ENCODE measurements around the gene GPR63.

GPR63 gene

DNA sequence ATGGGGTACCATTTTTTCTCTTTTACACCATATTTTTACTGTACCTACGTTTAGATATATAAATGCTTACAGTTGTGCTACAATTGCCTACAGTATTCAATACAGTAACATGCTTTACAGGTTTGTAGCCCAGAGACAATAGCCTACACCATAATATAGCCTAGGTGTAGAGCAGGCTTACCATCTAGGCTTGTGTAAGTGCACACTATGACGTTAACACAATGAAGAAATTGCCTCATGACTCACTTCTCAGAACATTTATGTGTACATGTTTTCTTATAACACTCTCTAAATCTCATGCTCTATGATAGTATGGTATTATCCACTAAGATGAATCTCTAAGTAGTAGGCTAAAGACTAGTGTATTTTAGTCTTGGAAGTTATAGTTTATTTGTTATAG lies 13.5 kb downstream of the GPR63 start:
- no peak overlapping the region for H3K4me3 ChIP-seq (ENCODE audit: low read depth, low read length)

DNA sequence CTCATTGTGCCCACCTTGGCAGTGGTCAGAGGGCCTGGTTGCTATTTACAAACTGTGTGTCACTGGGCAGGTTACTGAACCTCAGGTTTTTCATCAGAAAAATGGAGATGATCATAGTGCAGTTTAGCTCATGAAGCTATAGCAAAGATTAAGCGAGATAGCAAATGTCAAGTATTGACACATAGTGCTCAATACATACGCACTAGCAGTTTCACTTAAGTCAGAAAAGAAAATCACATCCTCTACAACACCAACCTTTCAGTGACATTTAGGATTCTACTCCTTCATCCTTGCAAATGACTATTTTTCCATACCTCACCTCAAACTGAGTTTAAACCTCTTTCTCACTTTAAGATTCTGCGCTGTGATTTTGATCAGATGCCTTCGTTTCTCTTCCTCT lies 16.2 kb downstream of the GPR63 start:
- no peak overlapping the region for H3K4me3 ChIP-seq (ENCODE audit: low read depth, low read length)

DNA sequence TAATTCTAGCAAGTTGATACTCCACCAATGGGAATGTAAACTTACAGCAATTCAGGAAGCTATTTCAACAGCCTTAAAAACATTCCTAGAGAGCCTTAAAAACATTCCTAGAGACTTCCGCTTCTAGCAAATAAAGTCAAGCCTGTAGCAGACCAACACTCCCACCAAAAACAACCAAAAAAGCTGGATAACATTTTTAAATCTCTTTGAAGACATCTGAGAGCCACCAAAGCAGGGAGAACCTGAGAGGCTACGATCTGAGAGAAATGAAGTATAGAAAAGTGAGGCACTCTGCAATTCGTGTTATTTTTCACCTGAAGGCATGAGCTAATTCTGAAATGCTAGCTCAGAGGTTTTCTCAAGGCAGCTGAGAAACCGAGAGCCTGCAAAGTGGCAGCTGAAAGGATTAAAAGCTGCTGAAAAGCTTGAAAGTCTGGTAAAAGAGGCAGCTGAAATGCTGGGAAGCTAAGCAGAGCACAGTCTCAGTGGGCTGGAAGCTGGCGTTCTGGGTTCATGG lies 20.9 kb downstream of the GPR63 start:
- H3K4me3 ChIP-seq (ENCODE audit: low read depth, low read length), result no peak overlapping the region

DNA sequence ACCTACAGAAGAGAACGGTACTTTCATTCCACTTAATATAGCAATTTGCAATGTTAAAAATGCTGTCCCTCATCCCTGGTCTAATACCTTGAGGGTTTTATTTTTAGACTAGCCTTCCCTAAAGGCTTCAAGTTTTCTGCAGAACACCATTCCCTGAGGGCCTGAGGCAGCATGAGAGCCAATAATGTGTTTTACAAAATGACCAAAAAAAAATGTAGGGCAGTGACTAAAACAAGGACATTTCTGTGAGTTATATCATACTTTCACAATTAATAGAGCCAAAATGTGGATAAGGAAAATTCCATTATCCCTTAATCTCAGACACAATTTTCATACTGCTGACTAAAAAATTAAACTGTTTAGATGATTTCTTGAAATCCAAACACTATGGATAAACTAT lies 22.7 kb downstream of the GPR63 start:
- no peak overlapping the region for H3K4me3 ChIP-seq (ENCODE audit: low read depth, low read length)

DNA sequence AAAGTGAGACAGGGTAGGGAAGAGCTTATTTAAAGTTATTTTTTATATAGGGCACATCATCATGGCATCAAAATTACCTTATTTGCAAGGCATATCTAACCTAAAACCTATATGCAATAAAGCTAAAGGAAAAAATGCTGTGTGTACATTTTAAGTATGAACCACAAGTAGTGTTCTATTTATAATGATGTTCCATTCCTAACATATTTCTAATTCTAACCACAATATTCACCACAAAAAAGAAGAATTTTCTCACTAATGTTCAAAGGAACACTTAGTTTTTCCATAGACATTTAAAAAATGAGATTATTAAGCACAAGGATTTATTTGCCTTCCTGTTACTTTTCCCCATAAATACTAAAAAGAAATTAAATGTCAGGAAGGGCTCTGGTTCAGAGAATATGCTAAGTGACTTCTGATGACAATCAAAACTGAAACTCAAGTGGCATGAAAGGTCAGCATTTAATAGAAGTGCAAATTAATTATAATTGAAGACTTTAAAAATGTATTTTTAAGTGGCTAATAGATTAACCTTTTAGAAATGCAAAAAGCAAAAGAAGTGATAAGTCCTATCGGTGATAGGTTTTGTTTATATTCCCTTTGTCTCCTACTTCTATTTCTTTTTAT lies 25.1 kb downstream of the GPR63 start:
- H3K4me3 ChIP-seq (ENCODE audit: low read depth, low read length), result no peak overlapping the region

DNA sequence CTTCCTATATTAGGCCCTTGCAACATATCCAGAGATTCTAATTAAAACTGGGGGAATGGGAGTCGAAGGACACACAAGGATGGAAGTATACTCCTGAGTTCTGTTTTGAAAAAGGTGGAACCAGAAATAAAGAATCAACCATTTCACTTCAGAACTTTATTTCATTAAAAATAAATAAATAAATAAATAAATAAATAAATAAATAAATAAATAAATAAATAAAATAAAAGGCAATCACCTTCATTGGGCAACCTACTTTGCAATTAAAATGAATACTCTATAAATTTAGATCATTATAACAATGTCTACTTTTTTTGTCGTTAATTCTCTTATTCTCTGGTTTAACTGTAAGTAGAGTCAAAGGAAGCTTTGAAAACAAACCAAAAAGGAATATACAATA lies 25.6 kb downstream of the GPR63 start:
- no peak overlapping the region for H3K4me3 ChIP-seq (ENCODE audit: low read depth, low read length)

DNA sequence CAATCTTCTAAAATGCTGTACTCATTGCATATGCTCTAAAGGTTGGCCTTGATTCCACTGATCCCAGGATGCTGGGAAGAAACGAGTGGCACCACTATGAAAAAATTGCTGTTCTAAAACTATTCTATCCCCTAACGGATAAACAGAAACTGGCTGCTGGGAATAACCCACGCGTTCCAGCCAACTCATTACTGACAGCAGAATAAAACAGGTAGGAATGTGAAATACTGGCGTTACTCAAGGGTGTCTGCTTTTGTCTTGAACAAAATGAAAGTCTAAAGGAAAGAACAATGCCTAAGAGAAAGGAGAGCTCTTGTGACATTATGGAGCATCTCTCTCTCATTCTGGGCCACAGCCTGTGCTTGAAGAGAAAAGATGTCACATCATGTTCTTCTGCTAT lies 26.1 kb downstream of the GPR63 start:
- no peak overlapping the region for H3K4me3 ChIP-seq (ENCODE audit: low read depth, low read length)

DNA sequence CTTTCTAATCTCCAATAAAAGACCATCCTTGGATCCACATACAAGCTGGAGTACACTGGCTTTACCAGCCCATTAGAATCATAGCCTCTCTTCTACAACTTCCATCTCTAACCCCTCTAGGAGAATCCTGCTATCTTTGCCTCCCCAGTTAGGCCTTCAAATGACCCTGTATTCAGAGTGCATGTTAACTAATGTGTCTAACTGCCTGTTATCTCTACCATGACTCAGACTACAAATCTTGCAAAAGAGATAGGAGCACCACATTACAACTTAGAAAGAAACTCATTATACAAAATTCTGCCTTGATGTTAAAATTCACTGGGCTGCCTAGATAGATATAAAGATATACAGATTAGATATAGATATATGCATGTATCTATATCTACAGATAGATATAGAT lies 28.2 kb downstream of the GPR63 start:
- H3K4me3 ChIP-seq (ENCODE audit: low read depth, low read length), result no peak overlapping the region

DNA sequence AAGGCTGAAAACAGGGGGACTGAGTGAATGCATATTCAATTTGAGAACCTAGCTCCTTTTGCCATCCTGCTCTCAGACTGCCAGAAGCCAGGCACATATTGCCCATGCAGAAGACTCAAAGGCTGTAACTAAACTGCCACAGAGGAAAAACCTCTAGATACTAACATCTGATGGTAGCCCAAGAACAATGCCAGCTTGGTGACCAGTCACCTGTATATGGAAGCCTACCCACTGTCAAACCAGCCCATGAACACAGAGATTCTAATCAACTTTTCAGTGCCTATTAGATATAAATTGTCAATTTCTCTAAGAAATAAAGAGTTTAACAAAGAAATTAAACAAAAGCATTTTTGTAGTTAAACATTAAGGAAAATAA lies 34.2 kb downstream of the GPR63 start:
- H3K4me3 ChIP-seq (ENCODE audit: low read depth, low read length), result no peak overlapping the region

DNA sequence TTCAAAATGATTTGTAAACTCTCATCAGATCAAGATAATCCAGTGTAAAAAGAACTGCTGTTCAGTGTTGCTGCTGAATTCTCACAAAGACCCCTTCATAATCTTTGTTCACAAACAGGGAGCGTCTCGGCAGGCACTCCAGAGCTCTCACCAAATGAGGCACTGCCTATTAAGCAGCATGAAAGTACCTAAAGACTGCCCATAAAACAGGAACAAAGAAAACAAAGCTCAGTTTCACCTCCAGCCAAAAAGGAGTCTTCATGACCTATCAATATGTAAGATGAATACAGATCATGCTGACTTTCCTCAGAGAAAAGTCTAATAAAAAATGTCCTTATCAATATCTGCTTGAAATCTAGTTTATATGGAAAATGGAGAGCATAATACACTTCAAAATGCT lies 41.8 kb downstream of the GPR63 start:
- no peak overlapping the region for H3K4me3 ChIP-seq (ENCODE audit: low read depth, low read length)

DNA sequence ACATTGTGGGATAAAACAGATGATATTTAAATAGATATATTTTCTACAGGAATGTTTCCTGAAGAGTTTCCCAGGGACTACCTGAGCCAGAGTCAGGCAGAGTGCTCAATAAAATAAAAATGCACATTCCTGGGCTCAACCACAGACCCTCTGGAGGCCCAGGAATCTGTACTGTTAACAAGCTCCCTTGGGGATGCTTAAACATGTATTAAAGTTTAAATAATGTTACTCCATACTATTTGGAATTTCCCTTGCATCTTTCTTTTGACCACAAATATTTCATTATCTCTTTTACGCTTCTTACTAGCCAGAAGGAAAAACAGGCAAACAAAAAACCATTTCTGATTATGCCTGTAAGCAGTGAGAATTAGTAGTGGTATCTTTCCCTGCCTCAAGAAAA lies 42.3 kb downstream of the GPR63 start:
- H3K4me3 ChIP-seq (ENCODE audit: low read depth, low read length), result no peak overlapping the region

DNA sequence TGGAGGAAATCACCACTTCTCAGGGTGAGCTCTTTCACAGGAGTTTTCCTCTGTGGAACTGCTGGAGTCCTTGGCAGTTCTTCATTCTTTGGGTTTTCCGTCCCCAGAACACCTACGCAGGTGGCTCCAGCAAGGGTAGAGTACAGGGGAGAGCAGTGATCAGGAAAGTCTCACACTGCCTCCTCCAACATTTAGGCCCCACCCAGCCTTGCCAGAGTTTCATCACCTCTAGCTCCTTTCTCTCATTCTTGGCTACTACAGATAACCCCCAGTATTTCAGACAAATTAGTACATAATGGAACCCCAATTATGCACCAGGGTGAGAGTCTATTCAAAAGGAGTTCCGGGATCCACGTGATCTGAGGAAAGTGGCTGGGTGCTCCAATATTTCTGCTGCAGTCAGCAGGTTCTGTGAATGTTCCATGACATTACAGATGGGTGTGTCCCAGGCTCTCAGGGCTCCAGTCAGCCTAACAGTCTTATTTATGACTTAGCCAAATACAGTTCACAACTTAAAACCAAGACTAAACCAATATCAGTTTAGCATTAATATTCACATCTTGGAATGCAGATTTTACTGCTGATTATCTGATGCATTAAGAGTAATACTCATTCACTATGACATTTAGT lies 44.6 kb downstream of the GPR63 start:
- no peak overlapping the region for H3K4me3 ChIP-seq (ENCODE audit: low read depth, low read length)

DNA sequence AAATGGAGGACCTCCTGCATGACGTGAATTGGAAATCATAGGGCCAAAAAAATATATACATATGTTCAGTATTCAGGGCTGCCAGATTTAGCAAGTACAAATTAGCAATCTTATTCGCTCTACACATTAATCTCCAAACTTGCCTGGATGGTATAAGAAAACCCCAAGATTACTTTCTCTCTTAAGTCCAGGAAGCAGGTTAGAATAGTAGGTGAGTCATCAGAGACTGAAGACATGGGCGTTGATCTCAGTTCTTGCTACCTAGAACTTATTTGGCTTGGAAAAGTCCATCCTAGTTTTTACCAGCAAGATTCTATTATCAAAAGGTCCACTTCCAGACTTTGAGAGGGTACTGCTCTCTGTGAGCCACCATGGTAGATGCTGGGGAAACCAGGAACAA lies 47.4 kb downstream of the GPR63 start:
- H3K4me3 ChIP-seq (ENCODE audit: low read depth, low read length), result no peak overlapping the region

DNA sequence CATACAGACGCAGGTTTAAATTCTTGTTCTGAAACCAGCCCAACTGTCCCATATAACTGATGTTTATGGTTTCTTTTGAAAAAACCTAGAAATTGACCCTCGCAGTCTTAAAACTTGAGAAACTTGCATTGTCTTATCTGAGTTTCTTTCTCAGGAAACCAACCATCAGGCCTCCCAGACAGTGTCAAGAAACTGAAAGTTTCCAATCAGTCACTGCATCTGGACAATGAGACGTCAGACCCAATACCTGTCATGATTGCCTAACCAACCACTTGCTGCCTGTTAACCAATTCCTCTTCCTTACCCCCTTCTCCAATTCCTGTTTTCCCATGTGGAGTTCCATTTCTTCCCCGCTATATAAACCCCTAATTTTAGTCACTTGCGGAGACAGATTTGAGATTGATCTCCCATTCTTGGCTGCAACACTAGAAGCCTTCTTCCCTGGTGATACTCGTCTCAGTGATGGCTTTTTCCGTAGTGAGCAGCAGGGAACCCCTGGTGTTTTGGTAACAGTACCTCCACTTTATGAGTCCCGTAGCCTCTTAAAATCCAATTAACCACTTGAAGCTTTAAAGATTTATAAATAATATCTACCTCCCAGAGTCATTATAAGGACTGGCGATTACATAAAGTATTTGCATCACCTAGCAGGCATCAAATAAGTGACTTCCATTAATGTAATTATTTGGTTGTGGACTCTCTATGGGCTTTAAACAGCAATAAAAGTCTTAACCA lies 49.3 kb downstream of the GPR63 start:
- H3K4me3 ChIP-seq (ENCODE audit: low read depth, low read length), result no peak overlapping the region

DNA sequence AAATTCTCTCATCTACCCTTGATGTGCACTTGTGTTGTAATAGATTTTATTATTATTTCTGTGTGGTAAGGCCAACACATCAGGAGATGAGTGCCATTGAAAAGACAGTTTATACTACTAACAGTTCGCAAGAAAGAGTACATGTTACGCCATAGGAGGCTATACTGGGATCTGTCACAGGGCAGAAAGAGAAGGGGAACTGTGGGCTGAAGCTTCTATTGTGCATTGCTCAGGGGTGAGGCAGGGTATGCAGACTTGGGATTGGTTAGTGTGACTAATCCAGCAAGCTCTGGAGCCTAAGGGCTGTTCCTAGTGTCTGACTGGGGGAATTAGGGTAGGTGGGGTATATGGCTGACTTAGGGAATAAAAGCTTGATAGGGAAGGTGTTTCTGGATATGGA lies 50.9 kb downstream of the GPR63 start:
- no peak overlapping the region for H3K4me3 ChIP-seq (ENCODE audit: low read depth, low read length)

DNA sequence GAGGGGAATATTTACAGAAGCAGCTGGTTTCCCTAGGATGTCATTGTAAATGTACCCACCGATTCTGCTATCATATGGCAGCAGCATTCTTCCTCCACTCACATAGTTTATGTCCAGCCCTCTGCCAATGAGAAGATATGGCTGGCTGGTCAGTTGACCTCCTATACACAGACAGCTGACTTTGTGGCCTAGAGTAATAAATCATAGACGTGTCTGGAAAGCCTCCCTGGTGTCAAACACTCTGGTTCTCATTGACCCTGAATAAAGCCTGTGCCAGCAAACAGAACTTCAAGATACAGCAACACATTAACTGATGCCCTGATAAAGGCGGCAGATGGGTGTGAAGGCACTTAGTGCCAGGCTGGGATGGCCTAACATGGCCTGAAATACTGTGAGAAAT lies 52.6 kb downstream of the GPR63 start:
- H3K4me3 ChIP-seq (ENCODE audit: low read depth, low read length), result no peak overlapping the region

DNA sequence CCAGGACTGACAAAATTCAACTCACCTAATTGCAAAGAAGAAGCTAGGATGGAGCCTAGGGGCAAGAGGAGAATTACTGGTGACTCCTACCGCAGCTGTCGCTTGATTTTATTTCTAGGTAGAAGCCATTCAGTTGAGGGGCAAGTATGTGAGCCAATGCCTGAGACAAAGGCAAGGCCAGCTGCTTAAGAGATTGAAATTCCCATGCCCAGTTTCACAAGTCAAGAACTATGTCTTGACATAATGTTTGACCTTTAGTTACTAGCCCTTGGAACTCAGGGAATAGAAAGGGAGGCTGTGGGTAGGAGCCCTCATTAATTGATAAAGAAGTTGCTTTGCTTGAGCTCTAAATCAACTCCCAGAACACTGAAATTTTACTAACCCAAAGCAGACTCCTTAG lies 54.0 kb downstream of the GPR63 start:
- H3K4me3 ChIP-seq (ENCODE audit: low read depth, low read length), result no peak overlapping the region

DNA sequence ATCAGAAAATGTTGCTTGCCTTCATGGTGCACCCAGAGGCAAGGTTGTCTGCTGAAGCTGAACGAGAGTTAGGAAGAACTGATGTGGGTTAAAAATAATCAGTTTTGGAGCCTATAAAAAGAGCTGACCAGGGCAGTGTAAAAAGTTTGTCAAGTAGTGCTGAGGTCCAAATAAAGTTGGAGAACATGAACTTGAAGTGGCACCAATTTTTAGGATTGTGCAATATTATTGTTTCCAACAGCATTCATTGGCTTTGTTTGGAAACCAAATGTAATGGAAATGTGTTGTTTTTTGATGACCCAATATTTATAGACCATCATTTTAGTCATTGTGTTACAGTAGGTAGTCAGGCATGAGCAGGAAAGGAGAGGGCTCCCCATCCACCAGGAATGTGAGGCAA lies 55.7 kb downstream of the GPR63 start:
- H3K4me3 ChIP-seq (ENCODE audit: low read depth, low read length), result no peak overlapping the region

DNA sequence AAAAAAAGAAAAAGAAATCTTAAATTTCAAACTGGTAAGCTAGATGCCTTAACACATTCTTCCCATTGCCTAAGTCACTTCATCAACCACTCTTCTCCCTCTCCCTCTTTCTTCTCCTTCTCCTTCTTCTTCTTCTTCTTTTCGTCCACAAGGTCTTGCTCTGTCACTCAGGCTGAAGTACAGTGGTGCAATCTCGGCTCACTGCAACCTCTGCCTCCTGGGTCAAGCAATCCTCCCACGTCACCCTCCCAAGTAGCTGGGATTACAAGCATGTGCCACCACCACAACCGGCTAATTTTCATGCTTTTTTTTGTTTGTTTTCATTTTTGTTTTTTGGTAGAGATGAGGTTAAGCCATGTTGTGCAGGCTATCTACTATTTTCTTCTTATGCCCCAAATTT lies 60.2 kb downstream of the GPR63 start:
- H3K4me3 ChIP-seq (ENCODE audit: low read depth, low read length), result no peak overlapping the region

DNA sequence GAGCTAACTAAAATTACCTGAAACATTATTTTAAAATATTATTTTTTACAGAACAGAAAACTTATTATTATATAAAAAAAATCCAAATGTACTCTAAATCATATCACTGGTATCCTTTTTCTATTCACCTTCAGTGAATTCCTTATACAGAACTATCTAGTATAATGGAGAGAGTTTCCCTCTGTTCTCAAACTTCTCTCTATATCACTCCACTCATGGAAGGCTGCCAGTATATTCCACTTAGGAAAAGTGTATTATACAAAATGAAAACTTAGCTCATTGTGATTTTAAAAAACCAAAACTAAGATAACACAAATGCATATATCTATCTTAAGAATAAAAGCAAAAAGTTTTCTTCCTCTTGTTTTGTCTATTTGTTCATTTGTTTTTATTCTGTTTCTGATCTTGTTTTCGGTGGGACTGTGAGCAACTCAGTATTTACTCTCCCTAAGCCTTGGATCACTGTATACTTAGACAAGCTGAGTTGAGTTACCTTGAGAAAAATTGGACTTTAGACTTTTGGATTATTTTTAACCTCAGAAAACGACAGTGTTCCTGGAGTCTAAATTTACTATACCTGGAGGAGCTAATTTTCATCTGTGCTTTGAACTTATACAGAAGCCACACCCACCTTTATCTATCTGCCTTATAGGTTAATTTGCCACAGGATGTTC lies 61.4 kb downstream of the GPR63 start:
- H3K4me3 ChIP-seq (ENCODE audit: low read depth, low read length), result no peak overlapping the region

DNA sequence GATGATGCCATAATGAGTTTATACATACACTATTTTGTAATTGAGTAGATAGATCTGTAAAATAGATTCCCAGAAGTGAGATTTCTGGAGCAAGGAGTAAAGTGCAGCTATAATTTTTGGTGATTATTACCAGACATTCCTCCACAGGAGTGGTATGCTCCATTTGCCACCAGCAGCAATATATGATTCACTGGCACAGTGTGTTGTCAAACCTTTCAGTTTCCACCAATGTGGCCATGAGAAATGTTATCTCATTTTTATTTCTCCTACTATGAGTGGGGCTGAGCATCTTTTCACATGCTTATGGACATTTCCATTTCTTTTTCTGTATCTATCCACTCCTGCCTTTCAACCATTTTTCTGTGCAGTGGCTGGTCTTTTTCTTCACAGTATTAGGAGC lies 70.5 kb downstream of the GPR63 start:
- no peak overlapping the region for H3K4me3 ChIP-seq (ENCODE audit: low read depth, low read length)

DNA sequence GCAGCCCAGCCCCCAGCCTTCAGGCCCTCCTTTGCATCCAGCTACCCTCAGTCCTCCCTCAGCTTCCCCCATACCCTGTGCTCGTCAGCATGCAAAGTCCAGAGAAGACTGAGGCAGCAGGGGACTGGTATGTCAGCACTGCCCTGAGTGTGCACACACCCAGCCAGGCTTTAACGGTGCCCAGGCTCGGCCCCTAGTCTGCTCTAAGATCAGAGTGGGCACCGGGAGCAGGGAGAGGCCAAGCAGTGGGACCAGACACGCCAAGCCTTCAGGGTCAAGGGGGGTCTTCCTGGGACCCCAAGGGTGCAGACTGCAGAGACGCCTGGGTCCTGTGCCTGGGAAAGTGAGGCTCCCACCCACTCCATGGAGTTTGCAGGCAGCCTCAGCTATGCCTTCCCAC lies 74.7 kb downstream of the GPR63 start:
- no peak overlapping the region for H3K4me3 ChIP-seq (ENCODE audit: low read depth, low read length)
